GM19099 (cell line): ENCODE measurements around the gene EIF4B.
A peak's percentile ranks its signal among the peaks of the same experiment; 100 is the strongest.

Experiments
- POLR2A ChIP-seq: IDR thresholded peaks from 3 replicates; pipeline ENCODE4 v1.6.1; 2011; ENCODE audit warnings: low read depth; ENCODE audit not compliant: insufficient read length; ENCODE audit errors: extremely low read depth

Gene EIF4B

DNA sequence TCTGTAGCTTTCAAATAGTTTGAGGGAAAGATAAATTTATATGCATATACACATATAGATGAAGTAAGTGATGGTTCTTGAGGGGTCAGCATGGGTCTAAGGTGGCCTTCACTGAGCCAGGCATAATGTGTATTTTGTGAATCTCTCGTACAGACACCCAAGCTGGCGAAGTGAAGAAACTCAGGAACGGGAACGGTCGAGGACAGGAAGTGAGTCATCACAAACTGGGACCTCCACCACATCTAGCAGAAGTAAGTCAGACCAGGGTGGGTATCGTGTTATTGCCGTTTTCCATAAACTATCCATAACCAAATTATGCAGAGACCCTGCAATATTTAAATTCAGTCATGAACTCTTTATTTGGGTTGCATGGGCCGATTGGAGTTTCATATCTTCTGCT lies 28.2 kb downstream of the EIF4B start:
- no peak for TF ChIP-seq POLR2A

DNA sequence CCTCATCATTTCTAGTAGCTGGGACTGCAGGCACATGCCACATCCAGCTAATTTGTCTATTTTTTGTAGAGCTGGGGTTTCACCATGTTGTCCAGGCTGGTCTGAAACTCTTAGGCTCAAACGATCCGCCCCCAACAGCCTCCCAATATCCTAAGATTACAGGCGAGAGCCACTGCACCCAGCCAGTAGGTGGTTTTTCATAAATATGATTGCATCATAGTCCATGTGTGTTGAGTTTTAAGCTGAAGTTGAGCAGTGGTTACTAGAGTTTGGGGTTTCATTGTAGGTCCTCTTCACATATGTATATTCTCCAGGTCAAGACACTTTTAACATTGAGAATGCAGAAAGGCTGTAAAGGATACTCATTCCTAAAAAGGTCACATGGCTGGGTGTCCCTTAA lies 30.5 kb downstream of the EIF4B start:
- no peak for TF ChIP-seq POLR2A

GRCh38 chr12:53039851-53040250 lies 33.6 kb downstream of the EIF4B start:
- no peak for TF ChIP-seq POLR2A

GRCh38 chr12:53042607-53043454 lies 36.6 kb downstream of the EIF4B start:
- peak; percentile 20 for TF ChIP-seq POLR2A

GRCh38 chr12:53044052-53044581 lies 37.9 kb downstream of the EIF4B start:
- TF ChIP-seq POLR2A: no peak

- TF ChIP-seq POLR2A: no peak
Measured at GRCh38 chr12:53044896-53045695, 38.8 kb downstream of the EIF4B start.

GRCh38 chr12:53045696-53046045 lies 39.4 kb downstream of the EIF4B start:
- no peak for TF ChIP-seq POLR2A

DNA sequence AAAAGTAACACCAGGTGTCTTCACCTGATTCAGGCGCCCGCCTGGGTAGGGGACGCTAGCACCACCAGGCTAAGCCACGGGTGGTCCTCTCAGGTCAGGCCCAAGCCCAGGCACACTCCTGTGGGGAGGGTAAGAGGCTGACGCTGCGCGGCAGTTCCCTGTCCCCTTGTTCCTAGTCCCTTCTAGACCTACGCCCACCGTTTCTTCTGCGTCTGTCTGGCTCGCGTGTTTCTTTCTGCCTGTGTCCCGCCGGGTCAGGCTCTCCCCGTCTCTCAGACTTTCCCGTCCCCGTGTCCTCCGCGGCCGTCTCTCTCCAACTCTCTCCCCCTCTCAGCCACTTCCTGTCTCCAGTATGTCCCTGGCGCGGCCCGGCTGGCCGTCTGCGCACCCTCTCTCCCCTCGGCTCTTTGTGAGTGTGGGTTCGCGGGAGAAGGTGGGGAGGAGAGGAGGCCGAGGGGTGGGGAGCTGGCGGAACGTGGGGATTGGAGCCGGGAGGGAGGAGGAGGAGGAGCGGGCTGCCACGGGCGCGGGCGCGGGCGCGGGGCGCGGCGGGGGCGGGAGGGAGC lies 40.5 kb downstream of the EIF4B start:
- TF ChIP-seq POLR2A: no peak

GRCh38 chr12:53047221-53048032 lies 41.2 kb downstream of the EIF4B start:
- no peak for TF ChIP-seq POLR2A

- no peak for TF ChIP-seq POLR2A
Measured at GRCh38 chr12:53048033-53048779, 42.0 kb downstream of the EIF4B start.

DNA sequence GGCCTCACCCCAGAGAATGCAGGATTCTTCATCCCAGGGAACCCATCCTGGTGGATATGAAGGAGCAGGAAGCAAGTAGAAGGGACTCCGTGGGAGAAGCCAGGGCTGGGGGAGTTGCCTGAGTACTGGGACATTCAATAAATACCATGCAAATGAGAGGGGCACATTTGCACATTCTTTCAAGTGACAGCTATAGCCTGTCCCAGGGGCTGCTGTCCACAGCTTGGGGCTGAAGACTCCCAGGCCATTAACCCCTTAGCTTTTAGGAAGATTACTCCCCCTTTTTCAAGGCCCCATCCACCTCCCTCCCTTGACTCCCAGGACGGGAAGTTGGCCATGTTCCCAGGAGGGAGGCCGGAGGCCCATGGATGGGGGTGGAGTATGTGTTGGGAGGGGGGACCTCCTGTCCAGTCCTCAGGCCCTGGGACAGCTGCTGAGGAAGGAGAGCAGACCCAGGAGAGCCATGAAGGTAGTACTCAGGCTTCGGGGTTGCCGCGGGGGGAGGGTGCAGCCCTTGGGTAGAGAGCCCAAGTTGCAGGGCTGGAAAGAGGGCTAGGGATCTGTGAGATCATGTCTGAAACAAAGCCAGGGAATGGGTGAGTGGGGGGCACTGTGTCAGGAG lies 42.6 kb downstream of the EIF4B start:
- TF ChIP-seq POLR2A: no peak

- no peak for TF ChIP-seq POLR2A
Measured at GRCh38 chr12:53049571-53050318, 43.5 kb downstream of the EIF4B start, which contains the start of gene TNS2. Gene TNS2 (plus strand): TSS chr12:53050065. CDS start chr12:53050186, 121 bp downstream.
